Activated CD8-positive, alpha-beta T cell treated with anti-CD3 and anti-CD28 coated beads, Interleukin-2, amount 10 ng/mL, durations not matched to agents 7 days and 5 days (primary cell): ENCODE measurements around the gene KIF3B. TPM values are rescaled to one million over a fixed set of nuclear protein-coding genes. Genes with fewer than 3 reads are reported as not detected.
A peak's percentile ranks its signal among the peaks of the same experiment; 100 is the strongest.

Source experiments
- ATAC-seq: fragments of 150-1000 bp; cut with Tn5 transposase; one replicate; pipeline ENCODE4 v1.10.0; 2021; ENCODE audit warnings: moderate library complexity
- CTCF ChIA-PET: fragments of 350-600 bp; sonication (Branson Sonifier 250); formaldehyde crosslinking; loops from one replicate; lab custom pipeline; 2021; ENCODE audit warnings: antibody characterized with exemption; lab: Charles Lee
- POLR2A ChIA-PET: fragments of 350-600 bp; sonication (Branson Sonifier 250); formaldehyde crosslinking; loops from one replicate; lab custom pipeline; 2021; ENCODE audit warnings: antibody characterized with exemption; lab: Charles Lee
- DNase-seq: peaks from one replicate; pipeline ENCODE4 v3.0.0-alpha.2; 2020
- H3K27ac Mint-ChIP-seq: one replicate; pipeline ENCODE4 v1.8.0; 2021; ENCODE audit warnings: mild to moderate bottlenecking, mixed read lengths
- H3K27me3 Mint-ChIP-seq: one replicate; pipeline ENCODE4 v1.8.0; 2021; ENCODE audit warnings: low read depth, mixed read lengths
- H3K36me3 Mint-ChIP-seq: one replicate; pipeline ENCODE4 v1.8.0; 2021; ENCODE audit warnings: low read depth, mixed read lengths
- H3K4me1 Mint-ChIP-seq: one replicate; pipeline ENCODE4 v1.8.0; 2021; ENCODE audit warnings: low read depth, mixed read lengths
- H3K4me3 Mint-ChIP-seq: one replicate; pipeline ENCODE4 v1.8.0; 2021; ENCODE audit warnings: mild to moderate bottlenecking, mixed read lengths
- H3K9me3 Mint-ChIP-seq: one replicate; pipeline ENCODE4 v1.8.0; 2022; ENCODE audit warnings: mixed read lengths; ENCODE audit not compliant: insufficient read depth
- total RNA-seq, 2 experiments: library from RNA; stranded (reverse); gene quantifications; one replicate each; pipeline ENCODE4 v1.2.3, GENCODE V29; 2021

The KIF3B gene
- total RNA-seq, 2 experiments from 2014 or later = 15.1 to 16.0 TPM

GRCh38 chr20:32359633-32360332 is 82.3 kb downstream of the KIF3B start:
- Mint-ChIP-seq H3K27me3 (no peaks in the 10 kb centered on the region), H3K27ac (peak overlapping the region; percentile 88), H3K4me1 (peaks cover 65% of the 10 kb centered on the region), H3K4me3 (peak overlapping the region; percentile 88), H3K9me3 (no peaks in the 10 kb centered on the region), H3K36me3 (peaks cover 13% of the 10 kb centered on the region)
- peak; percentile 40 for DNase-seq
- ATAC-seq = no peak
- CTCF ChIA-PET = interaction anchor here (0.6 to 1.2 kb wide), 7 partner anchors 12 to 418 kb away, joined by 3 to 4 read pairs (median 3); no protein-coding TSS in a partner anchor
- POLR2A ChIA-PET = interaction anchor here (0.5 to 3.6 kb wide), 16 partner anchors 8 to 670 kb away, joined by 3 to 11 read pairs (median 4); partner anchors contain the start of gene TM9SF4

- peak overlapping the region; percentile 88 for H3K27ac Mint-ChIP-seq
- ChIA-PET POLR2A (interaction anchor here (0.5 to 1.7 kb wide), 2 partner anchors 23 to 671 kb away, joined by 3 to 7 read pairs; no protein-coding TSS in a partner anchor), CTCF (interaction anchor here (1.2 kb wide), 1 partner anchor 28 kb away, joined by 4 read pairs; no protein-coding TSS in a partner anchor)
- H3K27me3 Mint-ChIP-seq = no peaks in the 10 kb centered on the region
- H3K4me1 Mint-ChIP-seq = peaks cover 65% of the 10 kb centered on the region
- ATAC-seq (no peak), DNase-seq (no peak)
- H3K36me3 Mint-ChIP-seq = peaks cover 13% of the 10 kb centered on the region
- H3K4me3 Mint-ChIP-seq = peak overlapping the region; percentile 88
- H3K9me3 Mint-ChIP-seq = no peaks in the 10 kb centered on the region
Observed at GRCh38 chr20:32360333-32360634, 82.8 kb downstream of the KIF3B start.

- H3K27me3 Mint-ChIP-seq = no peaks in the 10 kb centered on the region
- H3K9me3 Mint-ChIP-seq = no peaks in the 10 kb centered on the region
- H3K27ac Mint-ChIP-seq = peak overlapping the region; percentile 16
- ATAC-seq = no peak
- DNase-seq = no peak
- no peak overlapping the region for H3K4me3 Mint-ChIP-seq
- POLR2A ChIA-PET = interaction anchor here (0.6 kb wide), 2 partner anchors 74 to 1853 kb away, joined by 3 to 4 read pairs; no protein-coding TSS in a partner anchor
- CTCF ChIA-PET = interaction anchor here (1.4 kb wide), 1 partner anchor 25 kb away, joined by 3 read pairs; no protein-coding TSS in a partner anchor
- peaks cover 70% of the 10 kb centered on the region for H3K4me1 Mint-ChIP-seq
- H3K36me3 Mint-ChIP-seq = peaks cover 22% of the 10 kb centered on the region
Observed at GRCh38 chr20:32362901-32363364, 85.5 kb downstream of the KIF3B start.

- no peak for ATAC-seq
Observed at GRCh38 chr20:32363492-32363891, 86.0 kb downstream of the KIF3B start.

GRCh38 chr20:32364554-32365208 is 87.2 kb downstream of the KIF3B start:
- CTCF ChIA-PET = interaction anchor here (1.1 to 2.2 kb wide), 2 partner anchors 21 to 133 kb away, joined by 3 to 7 read pairs; no protein-coding TSS in a partner anchor
- no peak overlapping the region for H3K4me3 Mint-ChIP-seq
- POLR2A ChIA-PET = no interaction called here

More at GRCh38 chr20:32363492-32363891, 86.0 kb downstream of the KIF3B start:
- Mint-ChIP-seq H3K27me3 (no peaks in the 10 kb centered on the region), H3K4me1 (peaks cover 75% of the 10 kb centered on the region), H3K4me3 (no peak overlapping the region), H3K36me3 (peaks cover 26% of the 10 kb centered on the region), H3K9me3 (no peaks in the 10 kb centered on the region), H3K27ac (peak overlapping the region; percentile 39)
- DNase-seq = no peak
- ChIA-PET POLR2A (interaction anchor here (0.6 kb wide), 2 partner anchors 73 to 1852 kb away, joined by 3 to 4 read pairs; no protein-coding TSS in a partner anchor), CTCF (interaction anchor here (0.9 to 2.2 kb wide), 2 partner anchors 22 to 77 kb away, joined by 3 to 7 read pairs; no protein-coding TSS in a partner anchor)

GRCh38 chr20:32365564-32365963 is 88.1 kb downstream of the KIF3B start:
- H3K4me1 Mint-ChIP-seq = peaks cover 71% of the 10 kb centered on the region
- no peak for ATAC-seq
- no peaks in the 10 kb centered on the region for H3K27me3 Mint-ChIP-seq
- DNase-seq = no peak
- CTCF ChIA-PET = interaction anchor here (1.0 to 2.2 kb wide), 3 partner anchors 17 to 132 kb away, joined by 3 to 7 read pairs (median 3); no protein-coding TSS in a partner anchor
- peaks cover 26% of the 10 kb centered on the region for H3K36me3 Mint-ChIP-seq
- no peaks in the 10 kb centered on the region for H3K9me3 Mint-ChIP-seq
- no peak overlapping the region for H3K27ac Mint-ChIP-seq
- POLR2A ChIA-PET = no interaction called here
- H3K4me3 Mint-ChIP-seq = no peak overlapping the region

More at GRCh38 chr20:32364554-32365208, 87.2 kb downstream of the KIF3B start:
- ATAC-seq = no peak
- Mint-ChIP-seq H3K9me3 (no peaks in the 10 kb centered on the region), H3K4me1 (peaks cover 79% of the 10 kb centered on the region), H3K27ac (no peak overlapping the region), H3K27me3 (no peaks in the 10 kb centered on the region), H3K36me3 (peaks cover 30% of the 10 kb centered on the region)
- no peak for DNase-seq

- Mint-ChIP-seq H3K27ac (peak overlapping the region; percentile 30), H3K4me3 (no peak overlapping the region), H3K27me3 (no peaks in the 10 kb centered on the region), H3K9me3 (no peaks in the 10 kb centered on the region), H3K36me3 (peaks cover 26% of the 10 kb centered on the region), H3K4me1 (peaks cover 65% of the 10 kb centered on the region)
- POLR2A ChIA-PET = no interaction called here
- ATAC-seq (no peak), DNase-seq (no peak)
- CTCF ChIA-PET = no interaction called here
Observed at GRCh38 chr20:32366380-32366779, 88.9 kb downstream of the KIF3B start.

GRCh38 chr20:32368323-32368722 is 90.9 kb downstream of the KIF3B start:
- H3K4me1 Mint-ChIP-seq = peaks cover 46% of the 10 kb centered on the region
- no peak overlapping the region for H3K27ac Mint-ChIP-seq
- POLR2A ChIA-PET = interaction anchor here (1.0 to 1.3 kb wide), 3 partner anchors 10 to 127 kb away, joined by 3 to 11 read pairs (median 3); partner anchors contain the start of gene ASXL1

GRCh38 chr20:32368925-32369324 is 91.5 kb downstream of the KIF3B start:
- DNase-seq (no peak), ATAC-seq (no peak)
- ChIA-PET POLR2A (interaction anchor here (1.2 kb wide), 1 partner anchor 24 kb away, joined by 3 read pairs; no protein-coding TSS in a partner anchor), CTCF (interaction anchor here (0.6 to 1.5 kb wide), 2 partner anchors 33 to 92 kb away, joined by 3 read pairs; partner anchors contain the start of gene KIF3B)
- peaks cover 40% of the 10 kb centered on the region for H3K4me1 Mint-ChIP-seq
- no peaks in the 10 kb centered on the region for H3K9me3 Mint-ChIP-seq
- no peak overlapping the region for H3K4me3 Mint-ChIP-seq
- no peaks in the 10 kb centered on the region for H3K27me3 Mint-ChIP-seq
- H3K36me3 Mint-ChIP-seq = peaks cover 28% of the 10 kb centered on the region
- H3K27ac Mint-ChIP-seq = no peak overlapping the region

More at GRCh38 chr20:32368323-32368722, 90.9 kb downstream of the KIF3B start:
- no peaks in the 10 kb centered on the region for H3K27me3 Mint-ChIP-seq
- DNase-seq (no peak), ATAC-seq (no peak)
- no peak overlapping the region for H3K4me3 Mint-ChIP-seq
- CTCF ChIA-PET = interaction anchor here (1.5 kb wide), 1 partner anchor 32 kb away, joined by 3 read pairs; no protein-coding TSS in a partner anchor
- peaks cover 28% of the 10 kb centered on the region for H3K36me3 Mint-ChIP-seq
- H3K9me3 Mint-ChIP-seq = no peaks in the 10 kb centered on the region

GRCh38 chr20:32370897-32371296 is 93.4 kb downstream of the KIF3B start:
- no peak overlapping the region for H3K27ac Mint-ChIP-seq
- H3K9me3 Mint-ChIP-seq = no peaks in the 10 kb centered on the region
- peaks cover 25% of the 10 kb centered on the region for H3K4me1 Mint-ChIP-seq
- H3K4me3 Mint-ChIP-seq = no peak overlapping the region
- H3K27me3 Mint-ChIP-seq = no peaks in the 10 kb centered on the region
- ChIA-PET POLR2A (interaction anchor here (0.7 to 1.1 kb wide), 4 partner anchors 12 to 53 kb away, joined by 3 to 4 read pairs (median 3); partner anchors contain the start of gene ASXL1), CTCF (interaction anchor here (1.2 kb wide), 1 partner anchor 14 kb away, joined by 3 read pairs; no protein-coding TSS in a partner anchor)
- DNase-seq (no peak), ATAC-seq (no peak)
- peaks cover 29% of the 10 kb centered on the region for H3K36me3 Mint-ChIP-seq

- DNase-seq = no peak
- Mint-ChIP-seq H3K4me1 (peaks cover 1% of the 10 kb centered on the region), H3K9me3 (no peaks in the 10 kb centered on the region), H3K4me3 (no peak overlapping the region), H3K36me3 (peaks cover 29% of the 10 kb centered on the region), H3K27me3 (no peaks in the 10 kb centered on the region), H3K27ac (no peak overlapping the region)
- ChIA-PET POLR2A (interaction anchor here (1.4 kb wide), 1 partner anchor 19 kb away, joined by 3 read pairs; no protein-coding TSS in a partner anchor), CTCF (no interaction called here)
- no peak for ATAC-seq
Observed at GRCh38 chr20:32378461-32378860, 101.0 kb downstream of the KIF3B start.
